Stimulated activated CD8-positive, alpha-beta memory T cell treated with anti-CD3 and anti-CD28 coated beads, Interleukin-4, amount 100 ng/mL, for 24 hours (primary cell): ENCODE measurements around the gene PRXL2B.
"Not testable (repeated sequence)": the region's sequence is repeated elsewhere in the genome, so short reads cannot be mapped to it uniquely, and the experiment has no call there.

Experiments
- DNase-seq: peaks from one replicate; pipeline ENCODE4 v3.0.0-alpha.2; 2020; ENCODE audit warnings: low read depth

Gene PRXL2B

GRCh38 chr1:2586154-2587070, at the start of gene PRXL2B:
Gene PRXL2B, plus strand, starts transcription at chr1:2586777. Its CDS starts 109 bp downstream, at chr1:2586886.
- peak; percentile 97 for DNase-seq

- DNase-seq: no peak
These were observed 48.8 kb upstream of the PRXL2B start for GRCh38 chr1:2537784-2538115.

- no peak for DNase-seq
These were observed 48.2 kb upstream of the PRXL2B start for GRCh38 chr1:2538376-2538775.

- DNase-seq: no peak
These were observed 47.7 kb upstream of the PRXL2B start for GRCh38 chr1:2538872-2539271.

- DNase-seq: no peak
These were observed 47.2 kb upstream of the PRXL2B start for GRCh38 chr1:2539312-2539907.

GRCh38 chr1:2540816-2541492, 45.6 kb upstream of the PRXL2B start:
- no peak for DNase-seq

GRCh38 chr1:2541619-2542245, 44.8 kb upstream of the PRXL2B start:
- DNase-seq: no peak

GRCh38 chr1:2542246-2542915, 44.2 kb upstream of the PRXL2B start:
- no peak for DNase-seq

- no peak for DNase-seq
These were observed 43.0 kb upstream of the PRXL2B start for GRCh38 chr1:2543543-2544092.

GRCh38 chr1:2544093-2544874, 42.3 kb upstream of the PRXL2B start:
- DNase-seq: no peak

- DNase-seq: no peak
These were observed 41.5 kb upstream of the PRXL2B start for GRCh38 chr1:2544875-2545640.

- DNase-seq: peak; percentile 79
These were observed 40.6 kb upstream of the PRXL2B start for GRCh38 chr1:2545754-2546514.

GRCh38 chr1:2546515-2547209, 39.9 kb upstream of the PRXL2B start:
- DNase-seq: peak; percentile 67

- DNase-seq: no peak
These were observed 39.1 kb upstream of the PRXL2B start for GRCh38 chr1:2547210-2548067.

- DNase-seq: peak; percentile 78
These were observed 38.4 kb upstream of the PRXL2B start for GRCh38 chr1:2548068-2548589.

- DNase-seq: not testable (repeated sequence)
These were observed 37.1 kb upstream of the PRXL2B start for GRCh38 chr1:2549367-2550029.
